Activated CD4-positive, alpha-beta T cell treated with anti-CD3 and anti-CD28 coated beads, Interleukin-2, amount 10 ng/mL, durations not matched to agents 7 days and 5 days (primary cell): Measurements from ENCODE around the gene ZNF280D. TPM values are rescaled to one million over a fixed set of nuclear protein-coding genes. Genes with fewer than 3 reads are reported as not detected.
"Not testable (repeated sequence)": the region's sequence is repeated elsewhere in the genome, so short reads cannot be mapped to it uniquely, and the experiment has no call there.

Source experiments
- CTCF ChIA-PET: fragments of 350-600 bp; sonication (Branson Sonifier 250); formaldehyde crosslinking; loops from one replicate; lab custom pipeline; 2021; ENCODE audit warnings: antibody characterized with exemption; lab: Charles Lee
- POLR2A ChIA-PET: fragments of 350-600 bp; sonication (Branson Sonifier 250); formaldehyde crosslinking; loops from one replicate; lab custom pipeline; 2021; ENCODE audit warnings: antibody characterized with exemption; lab: Charles Lee
- DNase-seq: peaks from one replicate; pipeline ENCODE4 v3.0.0-alpha.2; 2020
- H3K27ac Mint-ChIP-seq: one replicate; pipeline ENCODE4 v1.8.0; 2021; ENCODE audit warnings: mild to moderate bottlenecking, moderate library complexity, mixed read lengths
- H3K27me3 Mint-ChIP-seq: one replicate; pipeline ENCODE4 v1.8.0; 2021; ENCODE audit warnings: mixed read lengths
- H3K36me3 Mint-ChIP-seq: one replicate; pipeline ENCODE4 v1.8.0; 2021; ENCODE audit warnings: low read depth, mixed read lengths
- H3K4me1 Mint-ChIP-seq: one replicate; pipeline ENCODE4 v1.8.0; 2021; ENCODE audit warnings: mixed read lengths
- H3K4me3 Mint-ChIP-seq: one replicate; pipeline ENCODE4 v1.8.0; 2021; ENCODE audit warnings: mild to moderate bottlenecking, moderate library complexity, mixed read lengths
- H3K9me3 Mint-ChIP-seq: one replicate; pipeline ENCODE4 v1.8.0; 2021; ENCODE audit warnings: mixed read lengths
- total RNA-seq, 2 experiments: library from RNA; stranded (reverse); gene quantifications; one replicate each; pipeline ENCODE4 v1.2.3, GENCODE V29; 2021

Gene ZNF280D
- total RNA-seq, 2 experiments from 2014 or later: 22.9 to 26.9 TPM

DNA sequence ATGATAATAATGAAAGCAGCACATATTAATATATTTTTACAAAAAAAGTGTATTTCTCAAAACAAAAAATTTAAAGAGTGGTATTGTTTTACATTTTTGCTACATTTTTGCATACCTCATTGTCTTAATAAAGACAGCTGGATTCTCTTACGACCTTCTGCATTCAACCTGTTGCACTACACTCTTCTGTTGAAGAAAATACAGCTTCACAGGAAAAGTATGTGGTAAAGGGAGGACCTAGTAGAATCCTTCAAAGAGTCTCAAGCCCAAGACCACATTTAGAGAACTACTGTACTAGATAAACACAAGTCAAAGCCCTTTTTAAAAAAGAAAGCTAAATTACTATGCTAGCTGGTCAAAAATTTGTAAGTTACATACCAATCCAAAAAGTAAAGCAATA, 7.9 kb downstream of the ZNF280D start:
- Mint-ChIP-seq H3K36me3 (peaks cover 54% of the 10 kb centered on the region), H3K27ac (no peak overlapping the region), H3K27me3 (no peaks in the 10 kb centered on the region), H3K9me3 (peaks cover 6% of the 10 kb centered on the region), H3K4me1 (peaks cover 41% of the 10 kb centered on the region), H3K4me3 (no peak overlapping the region)
- no peak for DNase-seq
- ChIA-PET CTCF (interaction anchor here (0.9 to 1.5 kb wide), 2 partner anchors 10 to 12 kb away, joined by 3 to 4 read pairs; no protein-coding TSS in a partner anchor), POLR2A (interaction anchor here (0.6 kb wide), 1 partner anchor 125 kb away, joined by 3 read pairs; no protein-coding TSS in a partner anchor)

DNA sequence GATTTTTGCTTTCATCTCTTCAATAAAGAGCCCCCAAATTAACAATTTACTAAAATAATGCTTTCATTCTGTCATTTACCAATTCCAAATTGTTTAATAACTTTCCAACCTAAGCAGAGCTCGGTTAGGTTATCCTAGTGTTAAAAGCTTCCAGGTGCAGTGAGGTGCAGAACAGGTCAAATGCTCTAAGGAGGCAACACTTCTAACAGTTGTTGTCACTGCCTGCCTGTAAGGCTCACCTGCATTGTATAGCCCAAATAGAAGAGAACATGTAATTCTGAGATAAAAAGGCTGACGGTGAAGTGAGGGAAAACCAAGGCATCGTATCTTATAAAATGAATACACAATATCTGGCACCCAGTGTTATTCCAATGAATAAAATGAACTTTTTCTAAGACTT, 9.1 kb downstream of the ZNF280D start:
- Mint-ChIP-seq H3K27me3 (no peaks in the 10 kb centered on the region), H3K4me3 (no peak overlapping the region), H3K36me3 (peaks cover 53% of the 10 kb centered on the region), H3K9me3 (peaks cover 10% of the 10 kb centered on the region), H3K27ac (no peak overlapping the region), H3K4me1 (peaks cover 43% of the 10 kb centered on the region)
- ChIA-PET POLR2A (no interaction called here), CTCF (interaction anchor here (1.5 kb wide), 1 partner anchor 11 kb away, joined by 4 read pairs; no protein-coding TSS in a partner anchor)
- no peak for DNase-seq

DNA sequence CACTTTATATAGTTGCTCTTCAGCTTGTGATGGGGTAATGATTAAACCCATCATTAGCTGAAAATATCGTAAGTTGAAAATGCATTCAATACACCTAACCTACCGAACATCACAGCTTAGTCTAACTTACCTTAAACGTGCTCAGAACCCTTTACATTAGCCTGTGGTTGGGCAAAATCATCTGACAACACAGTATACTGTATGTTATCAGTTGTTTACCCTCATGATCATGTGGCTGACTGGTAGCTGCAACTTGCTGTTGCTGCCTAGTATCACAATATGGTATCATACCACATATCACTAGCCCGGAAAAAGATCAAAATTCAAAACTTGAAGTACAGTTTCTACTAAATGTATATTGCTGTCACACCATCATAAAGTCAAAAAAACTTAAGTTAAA, 9.5 kb downstream of the ZNF280D start:
- Mint-ChIP-seq H3K4me1 (peaks cover 40% of the 10 kb centered on the region), H3K27me3 (no peaks in the 10 kb centered on the region)

DNA sequence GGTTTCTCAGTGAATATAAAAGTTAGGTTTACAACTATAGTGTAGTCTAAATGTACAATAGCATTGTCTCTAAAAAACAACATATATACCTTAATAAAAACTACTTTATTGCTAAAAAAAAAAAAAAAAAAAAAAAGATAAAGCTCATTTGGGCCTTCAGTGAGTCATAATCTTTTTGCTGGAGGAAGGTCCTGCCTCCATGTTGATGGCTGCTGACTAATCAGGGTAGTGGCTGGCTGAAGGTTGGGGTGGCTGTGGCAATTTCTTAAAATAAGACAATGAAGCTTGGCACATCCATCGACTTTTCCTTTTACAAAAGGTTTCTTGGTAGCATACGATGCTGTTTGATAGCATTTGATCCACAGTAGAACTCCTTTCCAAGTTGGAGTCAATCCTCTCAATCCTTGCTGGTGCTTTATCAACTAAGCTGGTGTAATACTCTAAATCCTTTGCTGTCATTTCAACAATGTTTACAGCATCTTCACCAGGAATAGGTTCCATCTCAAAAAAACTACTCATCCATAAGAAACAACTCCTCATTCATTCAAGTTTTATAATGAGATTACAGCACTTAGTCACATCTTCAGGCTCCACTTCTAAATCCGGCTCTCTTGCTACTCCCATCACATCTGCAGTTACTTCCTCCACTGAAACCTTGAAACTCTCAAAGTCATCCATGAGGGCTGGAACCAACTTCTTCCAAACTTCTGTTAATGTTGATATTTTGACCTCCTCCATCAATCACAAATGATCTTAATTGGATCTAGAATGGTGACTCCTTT, 13.3 kb downstream of the ZNF280D start:
- peaks cover 30% of the 10 kb centered on the region for H3K36me3 Mint-ChIP-seq
- no peak overlapping the region for H3K27ac Mint-ChIP-seq
- H3K9me3 Mint-ChIP-seq: peaks cover 10% of the 10 kb centered on the region
- no peaks in the 10 kb centered on the region for H3K27me3 Mint-ChIP-seq
- peaks cover 29% of the 10 kb centered on the region for H3K4me1 Mint-ChIP-seq
- CTCF ChIA-PET: interaction anchor here (0.6 kb wide), 1 partner anchor 543 kb away, joined by 3 read pairs; no protein-coding TSS in a partner anchor
- H3K4me3 Mint-ChIP-seq: no peak overlapping the region
- POLR2A ChIA-PET: no interaction called here
- DNase-seq: no peak

More for the DNA sequence above, 9.5 kb downstream of the ZNF280D start:
- no peak for DNase-seq
- H3K4me3 Mint-ChIP-seq: no peak overlapping the region
- ChIA-PET CTCF (interaction anchor here (1.5 kb wide), 1 partner anchor 12 kb away, joined by 4 read pairs; no protein-coding TSS in a partner anchor), POLR2A (no interaction called here)
- H3K9me3 Mint-ChIP-seq: peaks cover 10% of the 10 kb centered on the region
- H3K36me3 Mint-ChIP-seq: peaks cover 48% of the 10 kb centered on the region
- H3K27ac Mint-ChIP-seq: no peak overlapping the region

DNA sequence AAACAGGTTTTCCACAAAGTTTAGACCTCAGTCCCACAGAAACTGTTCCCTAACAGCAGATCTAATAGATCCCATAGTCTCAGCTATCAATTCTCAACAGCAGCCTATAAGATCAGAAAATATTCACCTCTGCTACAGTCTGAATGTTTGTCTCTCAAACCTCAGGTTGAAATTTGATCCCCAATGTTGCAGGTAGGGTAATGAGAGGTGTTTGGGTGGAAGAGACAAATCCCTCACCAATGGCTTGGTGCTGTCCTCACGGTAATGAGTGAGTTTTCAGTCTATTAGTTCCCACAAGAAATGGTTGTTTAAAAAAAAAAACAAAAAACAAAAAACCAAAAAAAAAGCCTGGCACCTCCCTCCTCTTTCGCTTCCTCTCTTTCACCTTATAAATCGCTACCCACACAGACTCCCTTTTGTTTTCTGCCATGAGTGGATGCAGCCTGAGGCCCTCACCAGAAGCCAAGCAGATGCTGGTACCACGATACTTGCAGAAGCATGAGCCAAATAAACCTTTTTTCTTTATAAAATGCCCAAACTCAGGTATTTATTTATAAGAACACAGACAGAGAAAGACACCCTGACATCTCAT, 14.2 kb downstream of the ZNF280D start:
- Mint-ChIP-seq H3K4me1 (peaks cover 22% of the 10 kb centered on the region), H3K27me3 (no peaks in the 10 kb centered on the region), H3K4me3 (no peak overlapping the region), H3K9me3 (peaks cover 10% of the 10 kb centered on the region), H3K36me3 (peaks cover 23% of the 10 kb centered on the region), H3K27ac (no peak overlapping the region)
- no peak for DNase-seq
- ChIA-PET CTCF (no interaction called here), POLR2A (no interaction called here)

DNA sequence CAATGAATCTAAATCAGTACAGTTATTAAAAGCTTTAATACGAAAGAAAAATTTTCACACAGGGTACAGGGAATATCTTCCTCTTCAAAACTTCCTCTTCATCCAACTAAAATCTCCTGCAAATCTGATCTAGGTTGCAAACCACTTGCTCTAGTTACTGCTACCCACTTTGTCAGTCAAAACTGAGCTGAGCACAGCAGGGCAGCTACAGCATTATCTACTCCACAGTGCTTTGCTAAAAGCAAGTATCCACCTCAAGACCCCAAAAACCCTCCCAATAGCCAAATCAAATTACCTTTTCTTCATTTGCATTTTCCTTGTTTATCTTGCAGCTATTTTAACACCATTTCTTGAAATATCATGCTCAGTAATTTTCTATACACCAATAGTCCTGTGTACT, 14.7 kb downstream of the ZNF280D start:
- Mint-ChIP-seq H3K27ac (no peak overlapping the region), H3K9me3 (peaks cover 10% of the 10 kb centered on the region), H3K4me3 (no peak overlapping the region), H3K4me1 (peaks cover 16% of the 10 kb centered on the region), H3K27me3 (no peaks in the 10 kb centered on the region), H3K36me3 (peaks cover 17% of the 10 kb centered on the region)
- DNase-seq: no peak
- ChIA-PET POLR2A (no interaction called here), CTCF (no interaction called here)

DNA sequence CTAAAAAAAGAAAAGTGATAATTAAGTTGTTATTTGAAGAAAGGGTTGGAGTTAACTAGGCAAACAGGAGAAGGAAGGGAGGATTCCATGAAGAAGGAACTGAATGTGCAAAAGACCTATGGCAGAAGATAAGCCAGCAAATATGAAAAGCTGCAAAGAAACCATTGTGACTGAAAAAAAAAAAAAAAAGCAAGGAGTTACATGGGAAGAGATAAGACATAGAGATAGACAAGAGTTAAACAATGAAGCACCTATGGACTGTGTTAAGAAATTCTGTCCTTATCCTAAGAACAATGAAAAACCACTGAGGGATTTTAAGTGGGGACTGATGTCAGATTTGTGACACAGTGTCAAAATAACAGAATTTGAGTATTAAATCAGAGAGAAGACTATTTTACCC, 17.0 kb downstream of the ZNF280D start:
- Mint-ChIP-seq H3K27ac (no peak overlapping the region), H3K27me3 (no peaks in the 10 kb centered on the region), H3K4me3 (no peak overlapping the region), H3K9me3 (peaks cover 8% of the 10 kb centered on the region), H3K36me3 (peaks cover 6% of the 10 kb centered on the region), H3K4me1 (peaks cover 10% of the 10 kb centered on the region)
- DNase-seq: no peak
- CTCF ChIA-PET: interaction anchor here (1.2 kb wide), 1 partner anchor 8 kb away, joined by 3 read pairs; no protein-coding TSS in a partner anchor
- POLR2A ChIA-PET: no interaction called here

DNA sequence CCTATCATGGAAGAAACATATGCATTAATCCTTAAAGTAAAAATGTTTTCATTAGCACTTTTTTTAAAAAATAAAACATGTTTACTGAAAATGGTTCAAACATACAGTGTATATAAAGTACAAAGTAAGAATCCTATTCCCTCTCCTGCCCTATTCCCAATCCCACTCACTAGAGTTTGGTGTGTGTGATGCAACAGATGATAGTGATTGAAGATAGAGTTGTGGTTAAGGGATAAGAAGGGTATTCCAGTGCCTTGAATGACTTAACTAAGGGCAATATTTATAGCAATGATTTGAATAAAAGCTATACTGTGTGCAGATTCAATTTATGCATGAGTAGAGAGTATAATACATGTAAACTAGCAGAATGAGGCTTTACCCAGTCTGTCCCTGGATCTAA, 18.1 kb downstream of the ZNF280D start:
- Mint-ChIP-seq H3K4me3 (no peak overlapping the region), H3K36me3 (peaks cover 2% of the 10 kb centered on the region), H3K27ac (no peak overlapping the region), H3K27me3 (no peaks in the 10 kb centered on the region), H3K4me1 (peaks cover 8% of the 10 kb centered on the region), H3K9me3 (peaks cover 5% of the 10 kb centered on the region)
- DNase-seq: no peak
- CTCF ChIA-PET: no interaction called here
- POLR2A ChIA-PET: no interaction called here

DNA sequence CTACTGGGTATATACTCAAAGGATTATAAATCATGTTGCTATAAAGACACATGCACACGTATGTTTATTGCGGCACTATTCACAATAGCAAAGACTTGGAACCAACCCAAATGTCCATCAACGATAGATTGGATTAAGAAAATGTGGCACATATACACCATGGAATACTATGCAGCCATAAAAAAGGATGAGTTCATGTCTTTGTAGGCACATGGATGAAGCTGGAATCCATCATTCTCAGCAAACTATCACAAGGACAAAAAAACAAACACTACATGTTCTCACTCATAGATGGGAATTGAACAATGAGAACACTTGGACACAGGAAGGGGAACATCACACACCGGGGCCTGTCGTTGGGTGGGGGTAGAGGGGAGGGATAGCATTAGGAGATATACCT, 23.8 kb downstream of the ZNF280D start:
- DNase-seq, H3K27me3 Mint-ChIP-seq, H3K4me1 Mint-ChIP-seq, CTCF ChIA-PET, H3K9me3 Mint-ChIP-seq, H3K27ac Mint-ChIP-seq, H3K4me3 Mint-ChIP-seq, POLR2A ChIA-PET: not testable (repeated sequence)
- peaks cover 10% of the 10 kb centered on the region for H3K36me3 Mint-ChIP-seq

DNA sequence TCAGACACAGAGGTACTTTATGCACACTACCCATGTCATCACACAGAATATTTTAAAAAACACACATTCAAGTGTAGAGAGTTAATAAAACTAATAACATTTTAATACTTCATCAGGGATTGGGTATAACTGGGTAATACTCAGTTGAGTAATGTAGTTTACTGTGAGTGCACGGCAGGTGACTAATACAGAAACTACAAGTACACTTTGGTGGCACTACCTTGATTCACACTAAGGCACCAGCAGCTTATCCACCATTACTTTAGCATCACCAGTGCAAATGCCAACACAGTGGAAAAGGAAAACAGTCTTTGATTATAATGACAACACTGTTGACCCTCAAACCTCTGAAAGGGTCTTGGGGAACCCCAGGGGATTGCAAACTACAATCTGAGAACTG, 33.6 kb downstream of the ZNF280D start:
- CTCF ChIA-PET: no interaction called here
- peaks cover 4% of the 10 kb centered on the region for H3K4me1 Mint-ChIP-seq

DNA sequence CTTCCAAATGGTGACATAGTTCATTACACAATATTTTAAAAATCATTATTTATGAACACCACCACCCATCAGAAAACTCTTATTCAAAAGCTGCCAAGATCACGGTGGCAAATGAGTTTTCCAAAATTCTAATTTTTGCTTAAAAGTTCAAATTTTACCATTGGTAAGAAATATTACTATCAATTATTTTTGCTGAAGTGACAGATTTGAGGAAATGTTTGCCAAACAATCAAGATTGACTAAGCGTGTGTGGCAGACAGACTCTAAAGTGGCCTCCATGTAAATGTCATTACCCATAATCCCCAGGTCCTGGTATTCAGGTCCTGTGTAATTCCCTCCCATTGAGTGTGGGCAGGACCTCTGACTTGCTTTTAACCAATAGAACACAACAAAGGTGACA, 35.0 kb downstream of the ZNF280D start:
- POLR2A ChIA-PET: no interaction called here
- Mint-ChIP-seq H3K36me3 (peaks cover 32% of the 10 kb centered on the region), H3K27ac (no peak overlapping the region), H3K4me1 (peaks cover 4% of the 10 kb centered on the region), H3K27me3 (no peaks in the 10 kb centered on the region), H3K4me3 (no peak overlapping the region), H3K9me3 (no peaks in the 10 kb centered on the region)
- CTCF ChIA-PET: no interaction called here
- DNase-seq: no peak

More for the DNA sequence above, 33.6 kb downstream of the ZNF280D start:
- no peaks in the 10 kb centered on the region for H3K27me3 Mint-ChIP-seq
- H3K36me3 Mint-ChIP-seq: peaks cover 36% of the 10 kb centered on the region
- no peak overlapping the region for H3K27ac Mint-ChIP-seq
- POLR2A ChIA-PET: no interaction called here
- H3K9me3 Mint-ChIP-seq: no peaks in the 10 kb centered on the region
- no peak for DNase-seq
- H3K4me3 Mint-ChIP-seq: no peak overlapping the region

DNA sequence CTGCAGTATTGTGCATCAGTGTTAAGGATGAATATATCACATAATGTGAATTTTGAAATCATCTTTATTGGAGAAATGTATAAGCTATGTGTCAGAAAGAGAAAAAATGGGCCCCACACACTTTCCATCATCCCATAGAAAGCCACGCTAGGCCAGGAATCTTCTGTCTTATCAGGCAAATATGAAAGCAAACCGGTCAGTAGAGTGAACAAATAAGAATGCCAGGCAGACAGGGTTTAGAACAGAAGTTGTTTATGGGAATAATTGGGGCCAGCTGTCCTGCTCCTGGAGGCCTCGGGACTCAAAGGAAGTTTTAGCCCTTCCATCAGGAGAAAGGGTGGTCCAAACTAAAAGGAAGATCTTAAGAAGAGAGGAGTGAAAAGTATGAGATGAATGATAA, 39.5 kb downstream of the ZNF280D start:
- no peak overlapping the region for H3K4me3 Mint-ChIP-seq
- no peak overlapping the region for H3K27ac Mint-ChIP-seq
- H3K9me3 Mint-ChIP-seq: no peaks in the 10 kb centered on the region
- CTCF ChIA-PET: no interaction called here
- POLR2A ChIA-PET: no interaction called here
- H3K27me3 Mint-ChIP-seq: no peaks in the 10 kb centered on the region
- peaks cover 8% of the 10 kb centered on the region for H3K36me3 Mint-ChIP-seq
- no peak for DNase-seq
- no peaks in the 10 kb centered on the region for H3K4me1 Mint-ChIP-seq

DNA sequence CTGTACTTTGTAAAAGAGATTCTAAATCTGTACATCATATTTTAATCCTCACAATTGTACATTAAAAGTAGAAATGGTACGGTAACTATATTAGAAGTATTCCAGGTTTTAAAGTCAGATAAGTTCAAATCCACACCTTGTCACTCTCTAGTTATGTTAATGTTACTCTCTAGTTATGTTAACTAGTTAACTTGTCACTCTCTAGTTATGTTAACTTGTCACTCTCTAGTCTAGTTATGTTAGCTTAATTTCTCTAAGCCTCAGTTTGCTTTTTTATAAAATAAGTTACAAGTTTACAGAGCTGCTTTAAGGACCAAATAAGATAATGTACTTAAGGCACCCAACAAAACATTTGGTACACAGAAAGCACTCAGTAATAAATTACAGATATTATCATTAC, 42.6 kb downstream of the ZNF280D start:
- Mint-ChIP-seq H3K4me1 (no peaks in the 10 kb centered on the region), H3K4me3 (no peak overlapping the region), H3K9me3 (no peaks in the 10 kb centered on the region), H3K36me3 (peaks cover 1% of the 10 kb centered on the region), H3K27me3 (no peaks in the 10 kb centered on the region), H3K27ac (no peak overlapping the region)
- no peak for DNase-seq
- POLR2A ChIA-PET: no interaction called here
- CTCF ChIA-PET: no interaction called here
